AG09319 (cell line): ENCODE results near the gene CAPZB.

Experiments used
- DNase-seq: peaks from one replicate; pipeline ENCODE4 v3.0.0-alpha.2; 2010; ENCODE audit warnings: low read depth; ENCODE audit errors: extremely low read depth
- TF ChIP-seq, protein P1 (sequence below): IDR thresholded peaks from 2 replicates; pipeline ENCODE4 v1.5.1; 2011; ENCODE audit warnings: low read depth, mild to moderate bottlenecking, inconsistent platforms, low read length, moderate library complexity

Gene CAPZB

GRCh38 chr1:19467199-19468187 lies 17.8 kb downstream of the CAPZB start:
- no peak for DNase-seq
- TF ChIP-seq, protein P1, sequence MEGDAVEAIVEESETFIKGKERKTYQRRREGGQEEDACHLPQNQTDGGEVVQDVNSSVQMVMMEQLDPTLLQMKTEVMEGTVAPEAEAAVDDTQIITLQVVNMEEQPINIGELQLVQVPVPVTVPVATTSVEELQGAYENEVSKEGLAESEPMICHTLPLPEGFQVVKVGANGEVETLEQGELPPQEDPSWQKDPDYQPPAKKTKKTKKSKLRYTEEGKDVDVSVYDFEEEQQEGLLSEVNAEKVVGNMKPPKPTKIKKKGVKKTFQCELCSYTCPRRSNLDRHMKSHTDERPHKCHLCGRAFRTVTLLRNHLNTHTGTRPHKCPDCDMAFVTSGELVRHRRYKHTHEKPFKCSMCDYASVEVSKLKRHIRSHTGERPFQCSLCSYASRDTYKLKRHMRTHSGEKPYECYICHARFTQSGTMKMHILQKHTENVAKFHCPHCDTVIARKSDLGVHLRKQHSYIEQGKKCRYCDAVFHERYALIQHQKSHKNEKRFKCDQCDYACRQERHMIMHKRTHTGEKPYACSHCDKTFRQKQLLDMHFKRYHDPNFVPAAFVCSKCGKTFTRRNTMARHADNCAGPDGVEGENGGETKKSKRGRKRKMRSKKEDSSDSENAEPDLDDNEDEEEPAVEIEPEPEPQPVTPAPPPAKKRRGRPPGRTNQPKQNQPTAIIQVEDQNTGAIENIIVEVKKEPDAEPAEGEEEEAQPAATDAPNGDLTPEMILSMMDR = no peak

GRCh38 chr1:19466112-19466561 lies 19.2 kb downstream of the CAPZB start:
- no peak for DNase-seq
- TF ChIP-seq, protein P1 = no peak

DNA sequence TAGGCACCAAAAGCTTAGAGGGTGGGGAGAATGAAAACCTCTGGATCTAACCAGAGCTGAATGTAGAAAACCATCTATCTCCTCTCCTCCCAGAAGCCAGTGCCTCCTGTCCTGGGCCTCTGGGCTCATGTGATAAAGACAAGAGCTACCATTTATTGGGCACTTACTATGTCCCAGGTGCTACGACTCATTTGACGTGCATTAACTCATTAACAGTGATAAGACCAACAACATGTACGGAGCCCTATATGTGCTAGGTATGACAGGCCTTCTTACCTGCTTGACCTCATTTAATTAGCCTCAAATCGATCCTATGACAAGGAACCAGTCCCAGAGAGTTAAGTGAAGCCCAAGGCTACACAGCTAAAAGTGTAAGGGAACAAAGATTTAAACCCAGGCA lies 19.7 kb downstream of the CAPZB start:
- TF ChIP-seq, protein P1 = no peak
- no peak for DNase-seq

DNA sequence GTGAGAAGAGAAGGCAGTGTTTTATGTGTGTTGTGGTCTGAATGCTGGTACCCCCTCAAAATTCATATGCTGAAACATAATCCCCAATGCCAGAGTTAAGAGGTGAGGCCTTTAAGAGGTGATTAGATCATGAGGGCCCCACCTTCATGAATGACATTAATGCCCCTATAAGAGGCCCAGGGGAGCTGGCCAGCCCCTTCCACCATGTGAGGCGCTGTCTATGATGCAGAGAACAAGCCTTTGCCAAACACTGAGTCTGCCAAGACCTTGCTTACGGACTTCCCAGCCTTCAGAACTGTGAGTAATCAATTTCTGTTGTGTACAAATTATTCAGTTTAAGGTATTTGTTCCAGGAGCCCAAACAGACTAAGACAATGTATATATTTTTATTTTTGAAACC lies 20.2 kb downstream of the CAPZB start:
- no peak for DNase-seq
- TF ChIP-seq, protein P1 = no peak; the same call in 1 of the 2 replicates

DNA sequence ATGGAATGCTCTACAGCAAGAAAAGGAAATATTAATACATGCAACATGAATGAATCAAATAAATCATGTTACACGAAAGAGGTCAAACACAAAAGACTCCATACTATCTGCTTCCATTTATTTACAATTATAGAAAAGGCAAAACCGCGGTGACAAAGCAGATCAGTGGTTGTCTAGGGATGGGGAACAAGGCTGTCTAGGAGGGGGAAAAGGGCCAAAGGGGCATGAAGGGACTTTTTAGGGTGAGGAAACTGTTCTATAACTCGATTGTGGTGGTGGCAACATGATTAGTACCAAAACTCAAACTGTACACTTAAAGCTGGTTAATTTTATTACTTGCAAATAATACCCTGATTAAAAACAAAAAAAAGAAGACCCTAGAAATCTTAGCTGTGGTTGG lies 20.6 kb downstream of the CAPZB start:
- no peak for DNase-seq

DNA sequence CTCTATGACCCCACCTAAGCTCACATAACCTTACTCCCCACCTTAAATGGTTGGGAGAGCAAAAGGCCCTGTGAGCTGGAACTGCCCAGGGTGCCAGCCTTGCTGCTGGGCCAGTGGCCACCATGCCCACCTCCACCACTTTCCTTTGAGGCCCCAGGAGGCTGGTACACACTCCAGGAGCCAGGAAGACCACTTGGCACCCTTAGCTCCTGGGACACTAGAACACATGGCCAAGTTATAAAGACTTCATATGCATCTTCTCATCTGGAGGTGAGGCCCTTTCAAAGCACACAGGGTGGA lies 21.9 kb downstream of the CAPZB start:
- TF ChIP-seq, protein P1 = no peak
- DNase-seq = no peak

More for the DNA sequence above, 20.6 kb downstream of the CAPZB start:
- TF ChIP-seq, protein P1 = no peak

- TF ChIP-seq, protein P1 = no peak
- no peak for DNase-seq
Measured at GRCh38 chr1:19462781-19463503, 22.4 kb downstream of the CAPZB start.
